IPS DF 4.7 (cell line): ENCODE data around the gene GALNT12.

Source experiments
- DNase-seq: peaks from one replicate; pipeline ENCODE4 v3.0.0-alpha.2; 2013; ENCODE audit warnings: low spot score; ENCODE audit errors: extremely low read depth

The GALNT12 gene

DNA sequence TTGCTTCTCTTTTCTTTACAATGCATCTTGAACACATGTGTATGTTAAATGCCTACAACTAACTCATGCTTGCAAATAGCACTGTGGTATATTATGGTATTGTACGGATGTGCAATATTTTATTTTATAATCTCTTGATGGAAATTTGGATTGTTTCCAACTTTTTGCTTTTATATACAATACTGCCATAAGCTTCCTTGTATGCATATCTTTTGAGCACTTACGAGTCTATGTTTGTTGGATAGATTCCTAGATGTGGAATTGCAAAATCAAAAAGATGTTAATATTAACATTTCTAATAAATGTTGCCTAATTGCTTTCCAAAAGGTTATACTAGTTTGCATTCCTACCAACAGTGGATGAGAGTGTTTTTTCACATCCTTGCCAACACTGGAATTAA lies 3.4 kb upstream of the GALNT12 start:
- DNase-seq, result no peak

DNA sequence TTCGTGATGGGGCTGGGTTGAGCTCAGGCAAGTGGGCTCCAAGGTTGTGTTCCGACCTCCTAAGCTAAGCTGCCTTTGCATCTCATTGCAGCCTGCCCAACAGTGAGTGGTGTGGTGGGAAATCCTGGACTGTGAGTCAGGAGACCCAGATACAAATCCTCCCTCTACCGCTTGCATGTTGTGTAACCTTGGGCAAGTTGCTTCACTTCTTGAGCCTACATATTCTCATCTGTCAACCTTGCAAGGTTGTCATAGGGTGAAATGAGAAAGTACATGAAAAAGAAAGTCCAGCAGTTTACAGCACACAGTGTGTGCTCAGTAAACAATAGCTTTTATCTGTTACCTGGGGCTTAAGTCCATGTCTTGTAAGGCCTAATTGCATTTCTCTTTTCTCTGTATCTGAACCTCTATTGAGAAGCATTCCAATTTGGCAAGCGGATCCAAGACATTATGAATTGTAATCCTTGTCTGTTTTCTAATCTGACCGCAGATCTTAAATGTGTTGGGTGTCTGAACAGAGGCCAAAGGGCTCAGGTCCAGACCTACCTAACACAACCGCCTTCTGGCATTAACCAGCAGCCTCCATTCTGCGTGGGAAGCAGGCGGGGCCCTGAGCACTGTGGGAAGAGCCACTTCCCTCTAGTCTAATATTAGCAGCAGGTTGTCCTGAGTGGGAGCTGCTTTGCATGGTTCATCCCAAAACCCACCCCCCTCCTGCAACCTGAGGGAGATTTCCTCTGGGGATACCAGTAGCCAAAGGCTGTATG lies 1.8 kb upstream of the GALNT12 start:
- no peak for DNase-seq

GRCh38 chr9:98806394-98807035 lies 955 bp upstream of the GALNT12 start:
- DNase-seq, result no peak

- DNase-seq, result no peak
Measured at GRCh38 chr9:98807814-98808195, 335 bp downstream of the GALNT12 start.

GRCh38 chr9:98808411-98808815 lies 943 bp downstream of the GALNT12 start:
- no peak for DNase-seq

DNA sequence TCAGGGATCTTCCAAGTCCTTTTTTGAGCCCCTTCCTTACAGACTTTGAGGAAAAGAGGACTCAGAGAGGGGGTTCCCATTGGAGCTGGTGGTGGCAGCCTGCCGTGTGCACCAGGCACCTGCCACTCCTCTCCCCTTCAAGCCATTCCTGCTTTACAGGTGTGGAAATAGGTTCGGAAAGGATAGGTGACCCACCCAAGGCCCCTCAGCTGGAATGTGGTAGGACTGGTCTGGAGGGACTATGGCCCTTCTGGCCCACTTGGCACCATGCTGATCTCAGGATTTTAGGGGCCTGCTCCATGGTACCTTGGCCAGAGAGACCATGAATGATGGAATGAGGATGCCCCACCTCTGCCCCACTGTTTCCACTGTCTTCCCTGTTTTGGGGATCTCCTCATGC lies 1.4 kb downstream of the GALNT12 start:
- no peak for DNase-seq

GRCh38 chr9:98809311-98810101 lies 2.0 kb downstream of the GALNT12 start:
- no peak for DNase-seq

- DNase-seq, result no peak
Measured at GRCh38 chr9:98810102-98810842, 2.8 kb downstream of the GALNT12 start.

DNA sequence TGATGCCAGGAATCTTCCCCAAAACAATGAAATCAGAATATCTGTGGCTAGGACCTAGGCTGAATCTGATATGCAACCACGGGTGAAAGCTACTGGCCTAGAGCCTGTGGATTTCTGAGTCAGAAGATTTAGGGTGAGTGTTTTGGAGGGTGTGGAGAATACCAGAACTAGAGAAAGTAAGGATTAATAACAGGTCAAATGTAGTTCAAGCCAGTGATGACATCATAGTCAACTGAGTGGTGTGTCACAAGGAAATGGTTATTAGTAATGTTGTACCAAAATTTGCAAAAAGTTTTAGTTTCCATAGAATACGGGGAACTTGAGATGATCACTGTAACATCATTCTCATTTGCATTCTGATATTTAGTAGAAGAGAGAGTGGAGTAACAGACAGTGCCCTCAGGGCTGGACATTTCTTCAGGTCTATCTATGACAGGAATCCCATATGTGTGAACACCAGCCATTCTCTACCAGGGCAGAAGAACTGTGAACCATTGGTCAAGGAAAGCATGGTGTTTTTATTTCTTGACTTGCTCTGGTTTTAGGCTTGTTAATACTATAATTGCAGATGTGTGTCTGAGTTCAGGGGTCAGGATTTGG lies 3.7 kb downstream of the GALNT12 start:
- DNase-seq, result no peak

DNA sequence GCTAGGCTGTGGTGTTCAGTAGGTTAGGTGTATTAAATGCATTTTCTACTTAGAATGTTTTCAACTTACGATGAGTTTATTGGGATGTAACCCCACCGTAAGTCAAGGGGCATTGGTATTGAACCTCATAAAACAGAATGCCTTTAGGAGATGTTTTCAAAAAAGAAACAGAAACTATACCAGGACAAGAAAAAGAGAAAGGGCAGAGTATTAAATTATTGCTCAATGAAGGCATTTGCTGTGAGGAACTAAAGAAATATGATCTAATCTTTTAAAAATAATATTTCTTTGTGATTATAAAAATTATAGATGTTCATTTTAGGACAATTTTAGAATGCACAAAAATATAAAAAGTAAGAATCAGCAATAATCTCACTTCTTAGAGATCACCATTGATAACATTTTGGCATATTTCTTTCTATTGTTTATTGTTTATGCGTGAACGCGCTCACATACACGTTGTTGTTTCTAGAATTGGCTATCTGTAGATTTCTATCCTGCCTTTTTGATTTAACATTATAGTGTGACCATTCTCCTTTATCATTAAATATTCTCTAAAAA lies 8.0 kb downstream of the GALNT12 start:
- DNase-seq, result no peak

DNA sequence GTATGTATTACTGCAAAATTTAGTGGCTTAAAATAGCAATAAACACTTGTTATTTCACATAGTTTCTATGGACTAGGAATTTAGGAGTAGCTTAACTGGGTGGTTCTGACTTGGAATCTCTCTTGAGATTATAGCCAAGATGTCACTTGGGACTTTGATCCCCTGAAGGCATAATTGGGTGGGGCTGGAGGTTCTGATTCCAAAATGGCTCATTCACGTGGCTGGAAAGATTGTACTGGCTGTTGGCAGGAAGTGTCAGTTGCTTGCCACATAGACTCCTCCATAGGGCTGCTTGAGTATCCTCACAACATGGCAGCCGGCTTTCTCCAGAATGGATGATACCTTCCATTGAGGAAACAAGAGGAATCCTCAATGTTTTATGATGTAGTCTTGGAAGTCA lies 11.3 kb downstream of the GALNT12 start:
- DNase-seq, result no peak

GRCh38 chr9:98819231-98819630 lies 11.8 kb downstream of the GALNT12 start:
- no peak for DNase-seq

GRCh38 chr9:98821831-98822230 lies 14.4 kb downstream of the GALNT12 start:
- no peak for DNase-seq

DNA sequence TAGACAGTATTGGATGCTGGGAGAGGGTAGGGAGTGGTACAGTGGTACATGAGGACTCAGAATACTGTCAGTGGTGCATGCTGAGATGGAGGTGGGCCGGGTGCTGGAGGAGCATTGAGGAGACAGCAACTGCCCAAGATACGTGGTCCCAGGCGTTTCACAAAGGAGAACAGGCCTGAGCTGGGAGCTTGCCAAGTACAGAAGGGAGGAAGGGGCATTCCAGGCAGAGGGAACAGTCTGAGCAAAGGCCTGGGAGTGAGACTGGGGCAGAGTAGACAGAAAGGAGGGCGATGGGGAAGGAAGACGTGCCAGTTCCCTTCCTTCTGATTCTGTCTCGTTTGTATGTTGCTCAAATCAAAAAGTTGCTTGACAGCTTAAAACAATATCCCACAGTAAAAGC lies 15.2 kb downstream of the GALNT12 start:
- no peak for DNase-seq

DNA sequence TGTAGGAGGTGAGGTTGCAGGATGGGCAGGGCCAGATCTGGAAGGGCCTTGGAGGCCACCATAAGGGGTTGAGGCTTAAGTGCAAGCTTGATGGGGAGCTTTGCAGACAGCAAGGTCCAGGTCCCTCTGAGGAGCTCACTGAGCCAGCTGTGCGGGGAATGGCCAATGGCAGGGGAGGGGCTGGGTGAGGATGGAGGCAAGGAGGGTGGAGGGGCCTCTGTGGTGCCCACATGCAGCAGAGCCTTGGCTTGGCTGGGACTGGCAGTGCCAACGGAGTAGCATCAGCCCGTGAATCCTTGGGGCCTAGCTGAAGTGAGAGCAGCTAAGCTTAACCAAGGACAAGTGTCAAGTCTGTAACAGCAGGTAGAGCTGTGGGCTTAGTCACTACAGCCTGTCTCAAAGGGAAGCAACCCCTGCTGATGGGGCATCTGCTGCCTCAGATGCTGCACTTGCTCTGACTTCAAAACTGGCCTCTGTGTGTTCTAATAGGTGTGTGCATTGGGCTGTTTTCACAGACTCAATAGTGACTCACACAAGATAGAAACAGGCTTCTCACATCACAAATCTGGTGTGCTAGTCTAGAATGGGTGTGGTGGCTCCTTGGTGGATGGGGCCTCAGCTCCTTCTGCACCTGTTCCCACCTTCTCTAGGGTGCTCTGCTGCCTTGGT lies 16.3 kb downstream of the GALNT12 start:
- no peak for DNase-seq

DNA sequence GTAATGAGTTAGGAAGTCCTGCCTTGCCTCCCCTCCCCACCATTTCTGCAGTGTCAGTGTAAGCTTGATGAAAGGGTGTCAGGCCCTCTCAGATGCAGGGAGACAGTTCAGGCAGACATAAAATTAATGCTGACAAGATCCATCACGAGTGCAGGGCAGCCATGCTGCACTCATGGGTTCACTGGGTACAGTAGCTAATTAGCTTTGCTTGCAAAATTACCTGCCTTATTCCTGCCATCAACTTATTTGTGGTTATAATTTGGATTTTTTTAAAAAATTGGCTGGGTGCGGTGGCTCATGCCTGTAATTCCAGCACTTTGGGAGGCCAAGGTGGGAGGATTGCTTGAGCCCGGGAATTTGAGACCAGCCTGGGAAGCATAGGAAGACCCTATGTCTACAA lies 17.9 kb downstream of the GALNT12 start:
- DNase-seq, result no peak

DNA sequence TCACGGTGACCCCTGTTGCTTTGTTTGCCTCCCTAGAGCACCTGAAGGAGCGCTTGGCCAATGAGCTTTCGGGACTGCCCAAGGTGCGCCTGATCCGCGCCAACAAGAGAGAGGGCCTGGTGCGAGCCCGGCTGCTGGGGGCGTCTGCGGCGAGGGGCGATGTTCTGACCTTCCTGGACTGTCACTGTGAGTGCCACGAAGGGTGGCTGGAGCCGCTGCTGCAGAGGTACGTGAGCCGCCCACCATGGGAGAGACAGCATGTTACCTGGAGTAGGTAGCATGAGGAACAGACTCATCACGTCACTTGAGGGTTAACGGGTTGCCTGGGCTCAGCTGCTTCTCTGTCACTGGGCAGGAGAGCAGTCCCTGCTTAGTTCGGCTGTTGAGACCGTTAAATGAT lies 19.2 kb downstream of the GALNT12 start:
- no peak for DNase-seq

GRCh38 chr9:98829766-98830165 lies 22.3 kb downstream of the GALNT12 start:
- DNase-seq, result no peak

- DNase-seq, result no peak
Measured at GRCh38 chr9:98830554-98830953, 23.1 kb downstream of the GALNT12 start.

GRCh38 chr9:98831696-98832095 lies 24.2 kb downstream of the GALNT12 start:
- DNase-seq, result no peak

DNA sequence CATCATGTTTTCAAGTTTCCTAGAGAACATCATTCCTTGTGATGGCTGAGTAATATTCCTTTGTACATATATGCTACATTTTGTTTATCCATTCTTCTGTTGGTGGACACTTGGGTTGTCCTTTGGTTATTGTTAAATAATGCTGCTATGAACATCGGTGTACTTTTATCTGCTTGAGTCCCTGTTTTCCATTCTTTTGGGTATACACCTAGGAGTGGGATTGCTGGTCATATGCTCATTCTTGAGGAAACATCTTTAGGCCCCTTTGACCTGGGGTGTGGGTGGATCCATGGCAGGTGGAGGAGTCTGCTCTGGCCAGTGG lies 25.3 kb downstream of the GALNT12 start:
- DNase-seq, result no peak
